Activated naive CD4-positive, alpha-beta T cell treated with anti-CD3 and anti-CD28 coated beads for 36 hours (primary cell): ENCODE data around the gene HSD17B7. TPM values are rescaled to one million over a fixed set of nuclear protein-coding genes. Genes with fewer than 3 reads are reported as not detected.

Source experiments
- total RNA-seq, 2 experiments: library from RNA; stranded (reverse); gene quantifications; one replicate each; pipeline ENCODE4 v1.2.3, GENCODE V29; 2021

The HSD17B7 gene
- total RNA-seq, 2 experiments from 2014 or later: 32.7 to 38.7 TPM

Other genes with a start within 250 kb of the HSD17B7 start
- 10 to 100 TPM; 22.6 TPM for gene UAP1, start 229.0 kb upstream of the HSD17B7 start, total RNA-seq
- gene DDR2, start 158.2 kb upstream of the HSD17B7 start, total RNA-seq: under 1 TPM; 0.26 to 0.40 TPM
- not detected for gene CCDC190, start 70.5 kb downstream of the HSD17B7 start, total RNA-seq